GM23338 (cell line): ENCODE measurements around the gene RNASE2.

ENCODE experiments used
- CREB1 ChIP-seq: fragments of 250-450 bp; sonication (Bioruptor Pico); IDR thresholded peaks from 2 replicates; pipeline ENCODE4 v1.5.0; 2020; ENCODE audit warnings: low read depth, mild to moderate bottlenecking, moderate library complexity
- ETS1 ChIP-seq: IDR thresholded peaks from 2 replicates; pipeline ENCODE4 v1.6.1; 2016; ENCODE audit warnings: antibody characterized with exemption
- EZH2 ChIP-seq: fragments of 200-600 bp; sonication (generic); IDR thresholded peaks from one replicate; pipeline ENCODE4 v1.8.0; 2017; ENCODE audit warnings: antibody characterized with exemption, mild to moderate bottlenecking, low read depth; ENCODE audit not compliant: unreplicated experiment
- JUNB ChIP-seq: IDR thresholded peaks from one replicate; pipeline ENCODE4 v1.6.1; 2016; ENCODE audit warnings: antibody characterized with exemption; ENCODE audit not compliant: unreplicated experiment
- NANOG ChIP-seq: IDR thresholded peaks from 2 replicates; pipeline ENCODE4 v1.6.1; 2016; ENCODE audit warnings: antibody characterized with exemption, borderline replicate concordance
- POLR2AphosphoS5 ChIP-seq: IDR thresholded peaks from 2 replicates; pipeline ENCODE4 v1.6.1; 2016; ENCODE audit warnings: antibody characterized with exemption, low read depth
- ZNF114 ChIP-seq: fragments of 250-450 bp; sonication (Bioruptor Pico); IDR thresholded peaks from 2 replicates; pipeline ENCODE4 v1.5.0; 2020; ENCODE audit warnings: mild to moderate bottlenecking, moderate library complexity
- TF ChIP-seq, protein P1 (sequence below), 2 experiments: fragments of 200-600 bp in 1 of 2; sonication (generic) in 1 of 2; conservative IDR thresholded peaks; 2 replicates each; pipeline versions ENCODE4 v1.5.1 to v1.6.1; 2016 to 2017; ENCODE audit warnings: antibody characterized with exemption in 2 of 2, low read depth in 2 of 2, mild to moderate bottlenecking in 2 of 2, moderate library complexity in 1 of 2
- TF ChIP-seq, protein P2 (sequence below): IDR thresholded peaks from one replicate; pipeline ENCODE4 v1.6.1; 2018; ENCODE audit warnings: antibody characterized with exemption; ENCODE audit not compliant: unreplicated experiment

DNA sequence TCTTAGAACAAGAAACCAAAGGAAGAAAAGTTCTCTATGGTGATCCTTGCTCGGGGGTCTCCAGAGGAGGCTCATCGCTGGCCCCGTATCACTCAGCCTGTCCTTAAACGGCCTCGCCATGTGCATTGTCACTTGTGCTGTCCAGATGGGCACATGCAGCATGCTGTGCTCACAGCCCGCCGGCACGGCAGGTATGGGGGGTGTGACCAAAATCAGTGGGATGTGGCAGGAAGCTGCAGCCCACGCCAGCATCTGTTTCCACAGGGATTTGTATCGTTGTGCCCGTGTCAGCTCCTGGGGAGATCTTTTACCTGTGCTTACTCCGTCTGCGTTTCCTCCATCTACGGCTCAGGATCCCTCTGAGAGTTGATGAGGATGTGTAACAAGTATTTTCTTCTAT is 41.2 kb downstream of the RNASE2 start:
- no peak for TF ChIP-seq EZH2
- TF ChIP-seq, protein P1, sequence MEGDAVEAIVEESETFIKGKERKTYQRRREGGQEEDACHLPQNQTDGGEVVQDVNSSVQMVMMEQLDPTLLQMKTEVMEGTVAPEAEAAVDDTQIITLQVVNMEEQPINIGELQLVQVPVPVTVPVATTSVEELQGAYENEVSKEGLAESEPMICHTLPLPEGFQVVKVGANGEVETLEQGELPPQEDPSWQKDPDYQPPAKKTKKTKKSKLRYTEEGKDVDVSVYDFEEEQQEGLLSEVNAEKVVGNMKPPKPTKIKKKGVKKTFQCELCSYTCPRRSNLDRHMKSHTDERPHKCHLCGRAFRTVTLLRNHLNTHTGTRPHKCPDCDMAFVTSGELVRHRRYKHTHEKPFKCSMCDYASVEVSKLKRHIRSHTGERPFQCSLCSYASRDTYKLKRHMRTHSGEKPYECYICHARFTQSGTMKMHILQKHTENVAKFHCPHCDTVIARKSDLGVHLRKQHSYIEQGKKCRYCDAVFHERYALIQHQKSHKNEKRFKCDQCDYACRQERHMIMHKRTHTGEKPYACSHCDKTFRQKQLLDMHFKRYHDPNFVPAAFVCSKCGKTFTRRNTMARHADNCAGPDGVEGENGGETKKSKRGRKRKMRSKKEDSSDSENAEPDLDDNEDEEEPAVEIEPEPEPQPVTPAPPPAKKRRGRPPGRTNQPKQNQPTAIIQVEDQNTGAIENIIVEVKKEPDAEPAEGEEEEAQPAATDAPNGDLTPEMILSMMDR (conservative IDR thresholded peaks at IDR 0.05; ENCODE audit: low read depth in 2 of 2) = no peak
- no peak for TF ChIP-seq NANOG
- TF ChIP-seq CREB1 = no peak
- no peak for TF ChIP-seq JUNB
- TF ChIP-seq ZNF114 (CRISPR knock-in tag) = no peak
- no peak for TF ChIP-seq ETS1
- TF ChIP-seq POLR2AphosphoS5 = no peak
- TF ChIP-seq, protein P2, sequence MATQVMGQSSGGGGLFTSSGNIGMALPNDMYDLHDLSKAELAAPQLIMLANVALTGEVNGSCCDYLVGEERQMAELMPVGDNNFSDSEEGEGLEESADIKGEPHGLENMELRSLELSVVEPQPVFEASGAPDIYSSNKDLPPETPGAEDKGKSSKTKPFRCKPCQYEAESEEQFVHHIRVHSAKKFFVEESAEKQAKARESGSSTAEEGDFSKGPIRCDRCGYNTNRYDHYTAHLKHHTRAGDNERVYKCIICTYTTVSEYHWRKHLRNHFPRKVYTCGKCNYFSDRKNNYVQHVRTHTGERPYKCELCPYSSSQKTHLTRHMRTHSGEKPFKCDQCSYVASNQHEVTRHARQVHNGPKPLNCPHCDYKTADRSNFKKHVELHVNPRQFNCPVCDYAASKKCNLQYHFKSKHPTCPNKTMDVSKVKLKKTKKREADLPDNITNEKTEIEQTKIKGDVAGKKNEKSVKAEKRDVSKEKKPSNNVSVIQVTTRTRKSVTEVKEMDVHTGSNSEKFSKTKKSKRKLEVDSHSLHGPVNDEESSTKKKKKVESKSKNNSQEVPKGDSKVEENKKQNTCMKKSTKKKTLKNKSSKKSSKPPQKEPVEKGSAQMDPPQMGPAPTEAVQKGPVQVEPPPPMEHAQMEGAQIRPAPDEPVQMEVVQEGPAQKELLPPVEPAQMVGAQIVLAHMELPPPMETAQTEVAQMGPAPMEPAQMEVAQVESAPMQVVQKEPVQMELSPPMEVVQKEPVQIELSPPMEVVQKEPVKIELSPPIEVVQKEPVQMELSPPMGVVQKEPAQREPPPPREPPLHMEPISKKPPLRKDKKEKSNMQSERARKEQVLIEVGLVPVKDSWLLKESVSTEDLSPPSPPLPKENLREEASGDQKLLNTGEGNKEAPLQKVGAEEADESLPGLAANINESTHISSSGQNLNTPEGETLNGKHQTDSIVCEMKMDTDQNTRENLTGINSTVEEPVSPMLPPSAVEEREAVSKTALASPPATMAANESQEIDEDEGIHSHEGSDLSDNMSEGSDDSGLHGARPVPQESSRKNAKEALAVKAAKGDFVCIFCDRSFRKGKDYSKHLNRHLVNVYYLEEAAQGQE = no peak
